ENCODE measurements around the gene CAMK2D.

CAMK2D gene

DNA sequence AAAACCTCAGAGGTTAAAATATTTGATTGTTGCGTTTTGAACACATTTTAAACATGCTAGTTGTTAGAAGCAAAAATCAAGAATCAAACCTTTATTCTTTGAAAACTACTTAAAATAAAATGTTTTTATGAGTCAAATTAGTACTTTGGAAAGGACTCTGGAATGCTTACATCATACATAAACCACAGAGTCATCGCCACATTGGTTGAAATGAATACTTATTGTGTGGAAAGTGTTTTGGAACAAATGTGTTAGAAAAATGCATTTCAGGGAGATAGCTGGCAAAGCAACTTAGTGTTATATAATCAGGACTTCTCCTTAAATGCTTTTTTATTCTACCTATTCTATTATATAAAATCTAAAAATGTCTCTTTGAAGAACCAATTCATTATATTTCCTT lies 49.4 kb upstream of the CAMK2D start (continued):
- TF ChIP-seq, protein P1, sequence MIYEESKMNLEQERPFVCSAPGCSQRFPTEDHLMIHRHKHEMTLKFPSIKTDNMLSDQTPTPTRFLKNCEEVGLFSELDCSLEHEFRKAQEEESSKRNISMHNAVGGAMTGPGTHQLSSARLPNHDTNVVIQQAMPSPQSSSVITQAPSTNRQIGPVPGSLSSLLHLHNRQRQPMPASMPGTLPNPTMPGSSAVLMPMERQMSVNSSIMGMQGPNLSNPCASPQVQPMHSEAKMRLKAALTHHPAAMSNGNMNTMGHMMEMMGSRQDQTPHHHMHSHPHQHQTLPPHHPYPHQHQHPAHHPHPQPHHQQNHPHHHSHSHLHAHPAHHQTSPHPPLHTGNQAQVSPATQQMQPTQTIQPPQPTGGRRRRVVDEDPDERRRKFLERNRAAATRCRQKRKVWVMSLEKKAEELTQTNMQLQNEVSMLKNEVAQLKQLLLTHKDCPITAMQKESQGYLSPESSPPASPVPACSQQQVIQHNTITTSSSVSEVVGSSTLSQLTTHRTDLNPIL (CRISPR knock-in tag; IDR thresholded peaks at IDR 0.05; ENCODE audit: low read depth) = no peak

GRCh38 chr4:113809311-113809710 lies 47.8 kb upstream of the CAMK2D start:
- ATAC-seq = no peak
- TF ChIP-seq ZNF565 (CRISPR knock-in tag; conservative IDR thresholded peaks at IDR 0.05; ENCODE audit: low read depth) (no peak), TOX (CRISPR knock-in tag; IDR thresholded peaks at IDR 0.05; ENCODE audit: borderline replicate concordance) (no peak), POU6F1 (CRISPR knock-in tag; IDR thresholded peaks at IDR 0.05; ENCODE audit: borderline replicate concordance, low read depth) (no peak), PPARA (CRISPR knock-in tag; IDR thresholded peaks at IDR 0.05; ENCODE audit: borderline replicate concordance) (no peak), ZNF8 (CRISPR knock-in tag; IDR thresholded peaks at IDR 0.05) (no peak), ESRRG (CRISPR knock-in tag; IDR thresholded peaks at IDR 0.05) (no peak), ISL1 (CRISPR knock-in tag; IDR thresholded peaks at IDR 0.05) (no peak), ZNF70 (CRISPR knock-in tag; IDR thresholded peaks at IDR 0.05) (no peak), RARB (CRISPR knock-in tag; IDR thresholded peaks at IDR 0.05) (no peak), PATZ1 (CRISPR knock-in tag; IDR thresholded peaks at IDR 0.05; ENCODE audit: borderline replicate concordance) (no peak)
- TF ChIP-seq, protein P1 (CRISPR knock-in tag; IDR thresholded peaks at IDR 0.05; ENCODE audit: low read depth) = no peak
- TF ChIP-seq, protein P2, sequence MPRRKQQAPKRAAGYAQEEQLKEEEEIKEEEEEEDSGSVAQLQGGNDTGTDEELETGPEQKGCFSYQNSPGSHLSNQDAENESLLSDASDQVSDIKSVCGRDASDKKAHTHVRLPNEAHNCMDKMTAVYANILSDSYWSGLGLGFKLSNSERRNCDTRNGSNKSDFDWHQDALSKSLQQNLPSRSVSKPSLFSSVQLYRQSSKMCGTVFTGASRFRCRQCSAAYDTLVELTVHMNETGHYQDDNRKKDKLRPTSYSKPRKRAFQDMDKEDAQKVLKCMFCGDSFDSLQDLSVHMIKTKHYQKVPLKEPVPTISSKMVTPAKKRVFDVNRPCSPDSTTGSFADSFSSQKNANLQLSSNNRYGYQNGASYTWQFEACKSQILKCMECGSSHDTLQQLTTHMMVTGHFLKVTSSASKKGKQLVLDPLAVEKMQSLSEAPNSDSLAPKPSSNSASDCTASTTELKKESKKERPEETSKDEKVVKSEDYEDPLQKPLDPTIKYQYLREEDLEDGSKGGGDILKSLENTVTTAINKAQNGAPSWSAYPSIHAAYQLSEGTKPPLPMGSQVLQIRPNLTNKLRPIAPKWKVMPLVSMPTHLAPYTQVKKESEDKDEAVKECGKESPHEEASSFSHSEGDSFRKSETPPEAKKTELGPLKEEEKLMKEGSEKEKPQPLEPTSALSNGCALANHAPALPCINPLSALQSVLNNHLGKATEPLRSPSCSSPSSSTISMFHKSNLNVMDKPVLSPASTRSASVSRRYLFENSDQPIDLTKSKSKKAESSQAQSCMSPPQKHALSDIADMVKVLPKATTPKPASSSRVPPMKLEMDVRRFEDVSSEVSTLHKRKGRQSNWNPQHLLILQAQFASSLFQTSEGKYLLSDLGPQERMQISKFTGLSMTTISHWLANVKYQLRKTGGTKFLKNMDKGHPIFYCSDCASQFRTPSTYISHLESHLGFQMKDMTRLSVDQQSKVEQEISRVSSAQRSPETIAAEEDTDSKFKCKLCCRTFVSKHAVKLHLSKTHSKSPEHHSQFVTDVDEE (CRISPR knock-in tag; IDR thresholded peaks at IDR 0.05) = no peak

GRCh38 chr4:113806850-113807249 lies 45.3 kb upstream of the CAMK2D start:
- no peak for TF ChIP-seq ZFP3 (CRISPR knock-in tag; IDR thresholded peaks at IDR 0.05)
- TF ChIP-seq TOX (CRISPR knock-in tag; IDR thresholded peaks at IDR 0.05; ENCODE audit: borderline replicate concordance) = no peak
- ATAC-seq = no peak

GRCh38 chr4:113801882-113802281 lies 40.3 kb upstream of the CAMK2D start:
- ATAC-seq = no peak
- no peak for TF ChIP-seq SNAI2 (CRISPR knock-in tag; IDR thresholded peaks at IDR 0.05)
- TF ChIP-seq TOX (CRISPR knock-in tag; IDR thresholded peaks at IDR 0.05; ENCODE audit: borderline replicate concordance) = no peak
- TF ChIP-seq CSRNP3 (CRISPR knock-in tag; IDR thresholded peaks at IDR 0.05) = no peak
- no peak for TF ChIP-seq POU6F1 (CRISPR knock-in tag; IDR thresholded peaks at IDR 0.05; ENCODE audit: borderline replicate concordance, low read depth)
- no peak for TF ChIP-seq GLIS3 (CRISPR knock-in tag; IDR thresholded peaks at IDR 0.05)
- TF ChIP-seq, protein P1 (CRISPR knock-in tag; IDR thresholded peaks at IDR 0.05; ENCODE audit: low read depth) = no peak
- TF ChIP-seq BACH2 (CRISPR knock-in tag; IDR thresholded peaks at IDR 0.05; ENCODE audit: borderline replicate concordance) = no peak
- TF ChIP-seq, protein P2 (CRISPR knock-in tag; IDR thresholded peaks at IDR 0.05) = no peak
- TF ChIP-seq ESRRG (CRISPR knock-in tag; IDR thresholded peaks at IDR 0.05) = no peak
- no peak for TF ChIP-seq ZNF565 (CRISPR knock-in tag; conservative IDR thresholded peaks at IDR 0.05; ENCODE audit: low read depth)
- TF ChIP-seq TCF4 (CRISPR knock-in tag; IDR thresholded peaks at IDR 0.05; ENCODE audit: borderline replicate concordance) = no peak
